GM12801 (cell line): Measurements from ENCODE around the gene GASK1A.

Experiments
- TF ChIP-seq, protein P1 (sequence below): IDR thresholded peaks from one replicate; pipeline ENCODE4 v1.5.1; 2011; ENCODE audit warnings: control low read depth; ENCODE audit not compliant: insufficient read length; ENCODE audit errors: extremely low read depth

GASK1A gene

DNA sequence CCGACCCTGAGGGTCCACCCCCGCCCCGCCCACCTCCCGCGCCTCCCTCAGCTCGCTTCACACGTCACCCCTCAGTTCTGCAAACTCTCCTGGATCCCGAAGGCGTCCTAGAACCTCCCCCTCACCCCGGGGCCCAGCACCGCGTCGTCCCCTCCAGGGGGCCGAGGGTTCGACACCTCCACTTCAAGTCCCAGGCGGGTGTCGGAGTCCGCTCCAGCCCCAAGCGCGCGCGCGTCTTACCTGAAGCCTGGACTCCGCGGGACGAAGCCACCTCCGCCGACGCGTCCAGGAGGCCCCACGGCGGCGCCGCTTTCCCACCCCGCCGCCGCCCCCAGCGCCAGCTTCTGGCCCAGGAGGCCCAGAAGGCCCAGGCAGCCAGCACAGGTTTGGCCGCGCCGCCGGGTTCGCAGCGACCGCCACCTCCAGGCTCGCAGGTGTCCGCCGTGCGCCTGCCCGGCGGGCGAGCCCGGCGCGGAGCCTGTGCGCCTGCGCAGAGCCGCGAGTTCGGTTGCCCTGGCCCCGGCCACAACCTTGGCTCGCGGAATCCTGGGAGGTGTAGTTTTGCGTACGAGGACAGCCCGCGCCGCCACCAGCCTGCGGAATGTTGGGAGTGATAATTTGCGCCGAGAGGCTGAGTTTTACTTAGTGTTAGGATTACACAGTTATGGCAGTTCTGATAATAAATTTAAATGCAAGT lies 126.6 kb downstream of the GASK1A start, which contains the start of gene POMGNT2:
TSS of gene POMGNT2 (minus strand) at position 484 of the 697 bp plus-strand sequence. CDS start 24,648 bp downstream, outside the sequence.
- TF ChIP-seq, protein P1, sequence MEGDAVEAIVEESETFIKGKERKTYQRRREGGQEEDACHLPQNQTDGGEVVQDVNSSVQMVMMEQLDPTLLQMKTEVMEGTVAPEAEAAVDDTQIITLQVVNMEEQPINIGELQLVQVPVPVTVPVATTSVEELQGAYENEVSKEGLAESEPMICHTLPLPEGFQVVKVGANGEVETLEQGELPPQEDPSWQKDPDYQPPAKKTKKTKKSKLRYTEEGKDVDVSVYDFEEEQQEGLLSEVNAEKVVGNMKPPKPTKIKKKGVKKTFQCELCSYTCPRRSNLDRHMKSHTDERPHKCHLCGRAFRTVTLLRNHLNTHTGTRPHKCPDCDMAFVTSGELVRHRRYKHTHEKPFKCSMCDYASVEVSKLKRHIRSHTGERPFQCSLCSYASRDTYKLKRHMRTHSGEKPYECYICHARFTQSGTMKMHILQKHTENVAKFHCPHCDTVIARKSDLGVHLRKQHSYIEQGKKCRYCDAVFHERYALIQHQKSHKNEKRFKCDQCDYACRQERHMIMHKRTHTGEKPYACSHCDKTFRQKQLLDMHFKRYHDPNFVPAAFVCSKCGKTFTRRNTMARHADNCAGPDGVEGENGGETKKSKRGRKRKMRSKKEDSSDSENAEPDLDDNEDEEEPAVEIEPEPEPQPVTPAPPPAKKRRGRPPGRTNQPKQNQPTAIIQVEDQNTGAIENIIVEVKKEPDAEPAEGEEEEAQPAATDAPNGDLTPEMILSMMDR: no peak

- TF ChIP-seq, protein P1: no peak
Measured at GRCh38 chr3:43106293-43106628, 127.2 kb downstream of the GASK1A start.
